GM18499 (cell line): ENCODE results near the gene SMC3.
"Not testable (repeated sequence)": the region's sequence is repeated elsewhere in the genome, so short reads cannot be mapped to it uniquely, and the experiment has no call there.

Experiments
- ATAC-seq: cut with Tn5 transposase; IDR thresholded peaks from one replicate; pipeline ENCODE4 v1.9.1; 2021; ENCODE audit warnings: moderate number of reproducible peaks; ENCODE audit not compliant: insufficient read depth, unreplicated experiment

The SMC3 gene

GRCh38 chr10:110619514-110620397, 52.3 kb downstream of the SMC3 start:
- ATAC-seq = no peak

DNA sequence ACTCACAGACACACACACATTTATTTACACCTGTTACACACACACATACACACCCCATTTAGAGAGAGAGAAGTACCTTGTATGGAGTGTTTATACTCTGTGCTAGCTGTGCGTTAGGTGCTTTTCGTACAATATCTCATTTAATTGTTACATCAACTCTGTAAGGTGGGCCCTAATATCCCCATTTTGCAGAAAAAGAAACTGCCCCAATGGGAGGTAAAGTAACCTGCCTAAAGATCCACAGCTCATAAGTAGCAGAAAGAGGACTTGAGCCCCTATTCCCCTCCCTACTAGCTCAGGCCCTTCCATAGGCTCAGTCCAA, 52.9 kb downstream of the SMC3 start:
- no peak for ATAC-seq

DNA sequence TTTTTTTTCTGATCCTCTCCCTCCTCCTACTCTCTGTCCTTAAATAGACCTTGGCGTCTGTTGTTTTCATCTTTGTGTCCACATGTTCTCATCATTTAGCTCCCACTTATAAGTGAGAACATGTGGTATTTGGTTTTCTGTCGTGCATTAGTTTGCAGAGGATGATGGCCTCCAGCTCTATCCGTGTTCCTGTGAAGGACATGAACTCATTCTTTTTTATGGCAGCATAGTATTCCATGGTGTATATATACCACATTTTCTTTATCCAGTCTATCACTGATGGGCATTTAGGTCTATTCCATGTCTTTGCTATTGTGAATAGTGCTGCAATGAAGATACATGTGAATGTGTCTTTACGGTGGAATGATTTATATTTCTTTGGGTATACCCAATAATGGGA, 55.8 kb downstream of the SMC3 start:
- ATAC-seq = not testable (repeated sequence)

DNA sequence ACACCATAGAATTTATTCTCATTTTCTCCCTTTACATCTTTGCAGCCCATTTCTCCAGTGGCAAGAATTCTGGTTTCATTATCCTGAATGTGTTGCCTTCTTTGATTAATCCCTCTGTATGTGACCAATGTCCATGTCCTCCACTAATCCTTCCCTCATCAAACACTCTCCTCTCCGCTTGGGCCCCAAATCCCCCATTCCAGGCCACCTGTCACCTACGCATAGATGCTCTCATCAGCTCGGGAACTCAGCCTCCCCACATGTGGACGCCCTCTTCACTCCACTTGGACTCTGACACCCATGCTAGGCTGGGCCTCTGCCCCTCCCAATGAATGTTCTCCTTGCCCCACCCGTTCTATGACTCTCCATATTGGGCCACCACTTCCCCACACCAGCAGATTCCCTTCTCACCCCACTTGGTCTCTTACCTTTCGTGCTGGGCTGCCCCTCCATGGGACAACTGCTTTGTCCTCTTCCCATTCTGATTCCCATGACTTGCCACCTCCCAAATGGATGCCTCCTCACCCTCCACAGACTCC, 57.9 kb downstream of the SMC3 start:
- no peak for ATAC-seq

- no peak for ATAC-seq
These were observed 58.7 kb downstream of the SMC3 start for GRCh38 chr10:110625951-110626855.

GRCh38 chr10:110628161-110628560, 60.7 kb downstream of the SMC3 start:
- no peak for ATAC-seq

GRCh38 chr10:110629680-110630191, 62.2 kb downstream of the SMC3 start:
- ATAC-seq = no peak

GRCh38 chr10:110631934-110632333, 64.4 kb downstream of the SMC3 start:
- ATAC-seq = no peak

- no peak for ATAC-seq
These were observed 65.2 kb downstream of the SMC3 start for GRCh38 chr10:110632591-110633215.

- no peak for ATAC-seq
These were observed 67.2 kb downstream of the SMC3 start for GRCh38 chr10:110634527-110635209.

DNA sequence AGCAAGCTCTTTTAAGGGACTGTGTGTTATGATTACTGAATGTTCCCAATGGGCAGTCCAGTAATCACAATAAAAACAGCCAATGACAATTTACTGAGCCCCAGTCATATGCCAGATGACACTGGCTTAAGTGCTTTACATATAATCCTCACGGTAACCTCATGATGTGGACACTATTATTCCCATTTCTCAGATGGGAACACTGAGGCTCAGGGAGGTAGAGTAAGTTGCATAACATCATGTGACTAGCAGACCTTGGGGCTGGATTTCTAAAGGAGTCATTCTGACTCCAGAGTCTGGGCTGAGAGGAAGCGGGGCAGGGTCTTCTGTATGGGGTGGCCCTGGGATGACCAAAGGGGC, 69.1 kb downstream of the SMC3 start:
- ATAC-seq = no peak

GRCh38 chr10:110636932-110637557, 69.5 kb downstream of the SMC3 start:
- no peak for ATAC-seq

GRCh38 chr10:110637558-110638053, 70.1 kb downstream of the SMC3 start:
- ATAC-seq = no peak

GRCh38 chr10:110638319-110638718, 70.8 kb downstream of the SMC3 start:
- no peak for ATAC-seq

- not testable (repeated sequence) for ATAC-seq
These were observed 71.6 kb downstream of the SMC3 start for GRCh38 chr10:110639046-110639445.

DNA sequence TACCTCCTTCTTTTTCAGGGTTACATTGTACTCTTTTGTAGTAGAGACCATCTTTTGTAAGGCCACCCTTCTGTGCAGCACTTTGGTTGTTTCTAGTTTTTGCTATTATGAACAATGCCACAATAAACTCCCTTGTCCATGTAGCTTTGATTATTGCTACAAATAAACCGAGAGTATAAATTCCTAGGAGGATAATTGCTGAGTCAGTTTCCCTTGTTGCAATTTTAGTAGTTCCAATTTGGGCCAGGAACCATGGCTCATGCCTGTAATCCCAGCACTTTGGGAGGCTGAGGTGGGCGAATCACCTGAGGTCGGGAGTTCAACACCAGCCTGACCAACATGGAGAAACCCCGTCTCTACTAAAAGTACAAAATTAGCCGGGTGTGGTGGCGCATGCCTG, 72.4 kb downstream of the SMC3 start:
- not testable (repeated sequence) for ATAC-seq

DNA sequence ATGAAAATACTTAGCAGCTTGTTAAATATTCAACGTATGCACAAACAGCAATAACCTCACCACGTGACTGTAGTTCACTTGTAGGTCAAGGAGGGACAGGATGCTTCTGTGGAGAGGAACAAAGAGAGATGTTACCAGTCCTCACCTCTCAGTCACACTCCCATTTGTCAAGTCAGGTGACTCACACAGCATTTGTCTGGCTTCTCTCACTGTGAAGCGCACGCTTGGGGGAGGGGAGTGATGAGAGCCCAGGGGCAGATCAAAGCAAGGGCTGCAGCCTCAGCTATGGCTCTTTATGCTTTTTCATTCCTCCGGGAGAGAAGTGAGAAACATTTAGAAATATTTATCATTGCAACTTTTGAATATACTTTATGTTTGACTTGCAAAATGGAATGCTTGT, 73.8 kb downstream of the SMC3 start:
- ATAC-seq = no peak

GRCh38 chr10:110642204-110643034, 74.9 kb downstream of the SMC3 start:
- no peak for ATAC-seq
